ENCODE measurements around the gene SORCS3. TPM values are rescaled to one million over a fixed set of nuclear protein-coding genes. Genes with fewer than 3 reads are reported as not detected.

Gene SORCS3
- total RNA-seq, 1 experiment from 2014 or later, result not detected

DNA sequence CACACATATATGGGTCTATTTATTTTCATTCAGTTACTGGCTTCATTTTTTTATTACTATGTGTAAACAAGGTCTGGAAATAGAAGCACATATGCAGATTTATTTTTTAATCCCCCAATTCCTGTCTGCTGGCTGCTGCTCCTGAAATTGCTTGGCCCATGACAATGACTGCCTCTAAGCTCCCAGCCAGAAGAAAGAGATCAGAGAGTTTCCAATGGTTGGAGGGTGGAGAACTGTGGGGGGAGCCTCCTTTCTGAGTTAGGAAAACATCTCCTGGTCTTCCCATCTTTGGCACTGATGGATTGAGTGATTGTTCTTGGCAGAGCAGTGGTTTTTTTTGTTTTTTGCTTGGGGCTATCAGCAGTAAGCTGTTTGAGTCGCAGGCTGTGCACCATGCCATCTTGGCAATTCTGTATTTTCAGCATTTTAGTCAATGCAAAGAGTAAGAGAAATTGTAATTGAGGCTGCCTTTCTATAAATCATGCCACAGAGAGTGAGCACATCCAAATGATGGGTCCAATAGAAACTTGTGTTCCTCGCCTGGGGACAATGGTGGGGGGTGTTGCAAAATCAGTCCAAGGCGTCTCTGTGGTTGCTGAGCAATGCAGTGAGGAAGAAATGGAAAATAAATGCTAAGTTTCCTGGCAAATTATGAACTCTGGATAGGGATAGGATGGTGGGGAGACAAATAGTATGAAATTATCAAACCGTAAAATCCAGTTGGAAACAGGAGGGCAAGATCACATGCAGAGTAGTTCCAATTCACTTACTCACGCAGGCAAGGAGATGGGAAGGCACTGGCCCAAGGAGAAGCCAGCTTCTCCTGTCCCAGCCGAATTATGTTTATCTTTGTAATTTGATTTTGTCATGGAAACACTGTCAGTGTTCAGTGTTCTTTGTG, 382.4 kb downstream of the SORCS3 start:
- no peaks in the 10 kb centered on the region for H3K36me3 ChIP-seq (ENCODE audit: control insufficient read depth in 1 of 2, insufficient read depth in 2 of 2, low read length in 2 of 2)
- H3K4me1 ChIP-seq (ENCODE audit: control insufficient read depth in 1 of 2, insufficient read depth in 2 of 2, low read length in 2 of 2), result no peaks in the 10 kb centered on the region
- no TSS peak for BruUV-seq (replicated peaks)
- DNase-seq (ENCODE audit: low read depth, low spot score), result no peak
- peaks cover 9% of the 10 kb centered on the region; the same call in 1 of the 2 replicates for H3K27me3 ChIP-seq (ENCODE audit: insufficient read depth, low read length)
- ChIA-PET POLR2A (no interaction called here), CTCF (no interaction called here), RAD21 (ENCODE audit: low non-redundant PET in 1 of 2, low total read pairs in 2 of 2, uncharacterized antibody in 2 of 2, unreplicated experiment in 2 of 2) (no interaction called here)
- no peaks in the 10 kb centered on the region for H3K9me2 ChIP-seq (ENCODE audit: insufficient read depth)
- intact Hi-C loops (cut with micrococcal nuclease), result no loop called here
- no peak for ATAC-seq
- no peaks in the 10 kb centered on the region for H4K20me1 ChIP-seq (ENCODE audit: insufficient read depth)
- no peak overlapping the region for H2AFZ ChIP-seq (ENCODE audit: low read depth, low read length, poor library complexity, severe bottlenecking)
- no peak overlapping the region for H3K4me3 ChIP-seq (replicated peaks in 1 of 2; ENCODE audit: low read depth in 1 of 2, low read length in 2 of 2)
- H3K4me2 ChIP-seq (ENCODE audit: low read length), result no peak overlapping the region
- no peaks in the 10 kb centered on the region for H3K9me3 ChIP-seq (ENCODE audit: control insufficient read depth in 1 of 2, insufficient read depth in 1 of 2, low read depth in 1 of 2, low read length in 2 of 2)
- no peak overlapping the region for H3K9ac ChIP-seq (ENCODE audit: low read length)
- no peaks in the 10 kb centered on the region for H3K79me2 ChIP-seq (ENCODE audit: insufficient read depth, low read length)
- H3K27ac ChIP-seq (ENCODE audit: low read depth, low read length), result no peak overlapping the region
- TF ChIP-seq CBX3 (IDR thresholded peaks at IDR 0.05; ENCODE audit: low read depth) (no peak), EZH2 (IDR thresholded peaks at IDR 0.05) (no peak), SIN3A (IDR thresholded peaks at IDR 0.05; ENCODE audit: low read depth) (no peak), EZH2phosphoT487 (IDR thresholded peaks at IDR 0.05; ENCODE audit: borderline replicate concordance) (no peak), CEBPB (IDR thresholded peaks at IDR 0.05; ENCODE audit: low read depth) (no peak)

- Histone ChIP-seq H3K79me2 (ENCODE audit: insufficient read depth, low read length) (no peaks in the 10 kb centered on the region), H2AFZ (ENCODE audit: low read depth, low read length, poor library complexity, severe bottlenecking) (no peak overlapping the region), H3K27ac (ENCODE audit: low read depth, low read length) (no peak overlapping the region), H3K27me3 (ENCODE audit: insufficient read depth, low read length) (peaks cover 13% of the 10 kb centered on the region; the same call in 1 of the 2 replicates), H3K4me2 (ENCODE audit: low read length) (no peak overlapping the region), H3K36me3 (ENCODE audit: control insufficient read depth in 1 of 2, insufficient read depth in 2 of 2, low read length in 2 of 2) (no peaks in the 10 kb centered on the region), H3K4me1 (ENCODE audit: control insufficient read depth in 1 of 2, insufficient read depth in 2 of 2, low read length in 2 of 2) (no peaks in the 10 kb centered on the region), H3K9me2 (ENCODE audit: insufficient read depth) (no peaks in the 10 kb centered on the region), H3K9ac (ENCODE audit: low read length) (no peak overlapping the region), H3K4me3 (replicated peaks in 1 of 2; ENCODE audit: low read depth in 1 of 2, low read length in 2 of 2) (no peak overlapping the region), H3K9me3 (ENCODE audit: control insufficient read depth in 1 of 2, insufficient read depth in 1 of 2, low read depth in 1 of 2, low read length in 2 of 2) (no peaks in the 10 kb centered on the region), H4K20me1 (ENCODE audit: insufficient read depth) (no peaks in the 10 kb centered on the region)
- no peak for ATAC-seq
- BruUV-seq (replicated peaks), result no TSS peak
- intact Hi-C loops (cut with micrococcal nuclease), result no loop called here
- CTCF ChIA-PET, result no interaction called here
- POLR2A ChIA-PET, result no interaction called here
- no peak for DNase-seq (ENCODE audit: low read depth, low spot score)
- RAD21 ChIA-PET (ENCODE audit: low non-redundant PET in 1 of 2, low total read pairs in 2 of 2, uncharacterized antibody in 2 of 2, unreplicated experiment in 2 of 2), result no interaction called here
- TF ChIP-seq POLR2AphosphoS5 (IDR thresholded peaks at IDR 0.05; ENCODE audit: low read depth, low read length), result no peak
- TF ChIP-seq CEBPB (IDR thresholded peaks at IDR 0.05; ENCODE audit: low read depth), result no peak
- no peak for TF ChIP-seq SRF (IDR thresholded peaks at IDR 0.05; ENCODE audit: low read depth)
- TF ChIP-seq JUND (IDR thresholded peaks at IDR 0.05), result no peak
- TF ChIP-seq FOSL1 (IDR thresholded peaks at IDR 0.05; ENCODE audit: low read depth), result no peak
- TF ChIP-seq EZH2 (IDR thresholded peaks at IDR 0.05), result no peak
- TF ChIP-seq SIN3A (IDR thresholded peaks at IDR 0.05; ENCODE audit: low read depth), result no peak
- no peak for TF ChIP-seq CBX3 (IDR thresholded peaks at IDR 0.05; ENCODE audit: low read depth)
Measured at GRCh38 chr10:105024184-105024583, 383.1 kb downstream of the SORCS3 start.
